GM12878 (cell line): ENCODE results near the gene PODXL2.

Experiments used
- CEBPB ChIP-seq, 2 experiments: fragments of 150-350 bp in 1 of 2; IDR thresholded peaks; 2 replicates each; pipeline ENCODE4 v1.6.1; 2012 to 2014; ENCODE audit warnings: low read depth in 2 of 2, low read length in 2 of 2, borderline replicate concordance in 1 of 2, inconsistent platforms in 1 of 2
- EP300 ChIP-seq, 2 experiments: fragments of 150-350 bp in 1 of 2; IDR thresholded peaks; 2 replicates each; pipeline ENCODE4 v1.6.1; 2011 to 2012; ENCODE audit warnings: low read depth in 2 of 2, low read length in 2 of 2, borderline replicate concordance in 1 of 2, improper control_type of control experiment in 1 of 2, inconsistent platforms in 1 of 2; ENCODE audit not compliant: control insufficient read depth in 1 of 2
- EZH2 ChIP-seq: IDR thresholded peaks from 2 replicates; pipeline ENCODE4 v1.6.1; 2012; ENCODE audit warnings: low read depth, mild to moderate bottlenecking, control low read depth, inconsistent platforms, low read length, borderline replicate concordance; ENCODE audit not compliant: control insufficient read depth
- FOXK2 ChIP-seq: fragments of 450-650 bp; IDR thresholded peaks from 2 replicates; pipeline ENCODE4 v1.6.1; 2017; ENCODE audit warnings: mild to moderate bottlenecking, moderate library complexity
- MAX ChIP-seq: IDR thresholded peaks from 2 replicates; pipeline ENCODE4 v1.6.1; 2012; ENCODE audit warnings: low read depth, low read length, improper control_type of control experiment
- MYC ChIP-seq: IDR thresholded peaks from 2 replicates; pipeline ENCODE4 v1.6.1; 2011; ENCODE audit warnings: mild to moderate bottlenecking, low read length, moderate library complexity, inconsistent platforms; ENCODE audit not compliant: insufficient read depth, insufficient replicate concordance, insufficient read length, severe bottlenecking
- POLR2A ChIP-seq: IDR thresholded peaks from 2 replicates; pipeline ENCODE4 v1.6.1; 2011; ENCODE audit warnings: low read depth, mild to moderate bottlenecking, low read length
- RBBP5 ChIP-seq: fragments of 200-600 bp; sonication (generic); conservative IDR thresholded peaks from 2 replicates; pipeline ENCODE4 v1.6.1; 2016
- REST ChIP-seq: IDR thresholded peaks from 2 replicates; pipeline ENCODE4 v1.6.1; 2012; ENCODE audit warnings: mild to moderate bottlenecking, low read depth, low read length
- RFX5 ChIP-seq: IDR thresholded peaks from 2 replicates; pipeline ENCODE4 v1.6.1; 2011; ENCODE audit warnings: low read depth, low read length, improper control_type of control experiment
- SRF ChIP-seq, 2 experiments: IDR thresholded peaks; 2 replicates each; pipeline ENCODE4 v1.6.1; 2011; ENCODE audit warnings: low read depth in 2 of 2, low read length in 2 of 2, mild to moderate bottlenecking in 1 of 2, moderate library complexity in 1 of 2
- TF ChIP-seq, protein P1 (sequence below), 3 experiments: IDR thresholded peaks in 2 of 3; conservative IDR thresholded peaks in 1 of 3; 2 replicates each; pipeline ENCODE4 v1.5.1; 2011; ENCODE audit warnings: low read depth in 3 of 3, low read length in 3 of 3, mild to moderate bottlenecking in 3 of 3, control low read depth in 2 of 3, moderate library complexity in 2 of 3, inconsistent platforms in 1 of 3, mixed read lengths in 1 of 3; ENCODE audit not compliant: control insufficient read depth in 2 of 3, insufficient read depth in 1 of 3; ENCODE audit errors: extremely low read depth in 1 of 3
- TF ChIP-seq, protein P2 (sequence below): IDR thresholded peaks from 2 replicates; pipeline ENCODE4 v1.6.1; 2012; ENCODE audit warnings: low read length, inconsistent platforms

- TF ChIP-seq RFX5 (no peak), FOXK2 (no peak), CEBPB (IDR thresholded peaks at IDR 0.05; ENCODE audit: borderline replicate concordance in 1 of 2, low read depth in 2 of 2, low read length in 2 of 2) (no peak), EZH2 (no peak), SRF (IDR thresholded peaks at IDR 0.05; ENCODE audit: low read depth in 2 of 2, low read length in 2 of 2) (no peak), EP300 (IDR thresholded peaks at IDR 0.05; ENCODE audit: borderline replicate concordance in 1 of 2, control insufficient read depth in 1 of 2, low read depth in 2 of 2, low read length in 2 of 2) (no peak), MAX (no peak), MYC (no peak), RBBP5 (no peak), REST (no peak), POLR2A (no peak)
- TF ChIP-seq, protein P1, sequence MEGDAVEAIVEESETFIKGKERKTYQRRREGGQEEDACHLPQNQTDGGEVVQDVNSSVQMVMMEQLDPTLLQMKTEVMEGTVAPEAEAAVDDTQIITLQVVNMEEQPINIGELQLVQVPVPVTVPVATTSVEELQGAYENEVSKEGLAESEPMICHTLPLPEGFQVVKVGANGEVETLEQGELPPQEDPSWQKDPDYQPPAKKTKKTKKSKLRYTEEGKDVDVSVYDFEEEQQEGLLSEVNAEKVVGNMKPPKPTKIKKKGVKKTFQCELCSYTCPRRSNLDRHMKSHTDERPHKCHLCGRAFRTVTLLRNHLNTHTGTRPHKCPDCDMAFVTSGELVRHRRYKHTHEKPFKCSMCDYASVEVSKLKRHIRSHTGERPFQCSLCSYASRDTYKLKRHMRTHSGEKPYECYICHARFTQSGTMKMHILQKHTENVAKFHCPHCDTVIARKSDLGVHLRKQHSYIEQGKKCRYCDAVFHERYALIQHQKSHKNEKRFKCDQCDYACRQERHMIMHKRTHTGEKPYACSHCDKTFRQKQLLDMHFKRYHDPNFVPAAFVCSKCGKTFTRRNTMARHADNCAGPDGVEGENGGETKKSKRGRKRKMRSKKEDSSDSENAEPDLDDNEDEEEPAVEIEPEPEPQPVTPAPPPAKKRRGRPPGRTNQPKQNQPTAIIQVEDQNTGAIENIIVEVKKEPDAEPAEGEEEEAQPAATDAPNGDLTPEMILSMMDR (IDR thresholded peaks at IDR 0.05 in 2 of 3, conservative IDR thresholded peaks at IDR 0.05 in 1 of 3; ENCODE audit: control insufficient read depth in 2 of 3, extremely low read depth in 1 of 3, insufficient read depth in 1 of 3, low read depth in 3 of 3, low read length in 3 of 3), result no peak
- TF ChIP-seq, protein P2, sequence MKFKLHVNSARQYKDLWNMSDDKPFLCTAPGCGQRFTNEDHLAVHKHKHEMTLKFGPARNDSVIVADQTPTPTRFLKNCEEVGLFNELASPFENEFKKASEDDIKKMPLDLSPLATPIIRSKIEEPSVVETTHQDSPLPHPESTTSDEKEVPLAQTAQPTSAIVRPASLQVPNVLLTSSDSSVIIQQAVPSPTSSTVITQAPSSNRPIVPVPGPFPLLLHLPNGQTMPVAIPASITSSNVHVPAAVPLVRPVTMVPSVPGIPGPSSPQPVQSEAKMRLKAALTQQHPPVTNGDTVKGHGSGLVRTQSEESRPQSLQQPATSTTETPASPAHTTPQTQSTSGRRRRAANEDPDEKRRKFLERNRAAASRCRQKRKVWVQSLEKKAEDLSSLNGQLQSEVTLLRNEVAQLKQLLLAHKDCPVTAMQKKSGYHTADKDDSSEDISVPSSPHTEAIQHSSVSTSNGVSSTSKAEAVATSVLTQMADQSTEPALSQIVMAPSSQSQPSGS, result no peak
These were observed 21.3 kb downstream of the PODXL2 start for GRCh38 chr3:127650236-127650635.
